Choroid plexus epithelial cell (primary cell): ENCODE results near the gene MGAT2.
"Not testable (repeated sequence)": the region's sequence is repeated elsewhere in the genome, so short reads cannot be mapped to it uniquely, and the experiment has no call there.

Experiments used
- DNase-seq: peaks from one replicate; pipeline ENCODE4 v3.0.0-alpha.2; 2010; ENCODE audit warnings: low read depth
- H3K4me3 ChIP-seq: 2 replicates; pipeline ENCODE4 v1.5.1; 2011; ENCODE audit warnings: low read depth, mild to moderate bottlenecking, control low read depth, low read length, moderate library complexity
- CTCF ChIP-seq: conservative IDR thresholded peaks from 2 replicates; pipeline ENCODE4 v1.5.1; 2011; ENCODE audit warnings: low read depth, mild to moderate bottlenecking, control low read depth, inconsistent platforms, low read length, moderate library complexity

MGAT2 gene

DNA sequence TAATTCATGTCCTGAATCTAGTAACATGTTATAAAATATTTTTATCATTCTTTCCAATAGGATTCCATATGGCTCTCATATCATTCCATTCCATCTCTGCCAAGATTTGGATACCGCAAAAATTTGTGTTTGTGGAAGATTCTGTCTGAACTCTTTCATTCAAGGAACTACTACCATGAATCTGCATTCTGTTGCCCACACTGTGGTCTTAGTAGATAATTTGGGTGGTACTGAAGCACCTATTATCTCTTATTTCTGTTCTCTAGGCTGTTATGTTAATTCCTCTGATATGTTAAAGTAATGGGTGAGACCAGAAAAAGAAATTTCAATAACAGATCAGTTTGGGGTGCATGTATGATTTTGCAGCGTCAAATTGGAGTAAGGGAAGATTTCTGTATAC, 6.4 kb upstream of the MGAT2 start:
- no peak for TF ChIP-seq CTCF
- DNase-seq: no peak
- no peak overlapping the region for H3K4me3 ChIP-seq

GRCh38 chr14:49615776-49616175, 4.8 kb upstream of the MGAT2 start:
- no peak for TF ChIP-seq CTCF
- H3K4me3 ChIP-seq: no peak overlapping the region
- DNase-seq: no peak

DNA sequence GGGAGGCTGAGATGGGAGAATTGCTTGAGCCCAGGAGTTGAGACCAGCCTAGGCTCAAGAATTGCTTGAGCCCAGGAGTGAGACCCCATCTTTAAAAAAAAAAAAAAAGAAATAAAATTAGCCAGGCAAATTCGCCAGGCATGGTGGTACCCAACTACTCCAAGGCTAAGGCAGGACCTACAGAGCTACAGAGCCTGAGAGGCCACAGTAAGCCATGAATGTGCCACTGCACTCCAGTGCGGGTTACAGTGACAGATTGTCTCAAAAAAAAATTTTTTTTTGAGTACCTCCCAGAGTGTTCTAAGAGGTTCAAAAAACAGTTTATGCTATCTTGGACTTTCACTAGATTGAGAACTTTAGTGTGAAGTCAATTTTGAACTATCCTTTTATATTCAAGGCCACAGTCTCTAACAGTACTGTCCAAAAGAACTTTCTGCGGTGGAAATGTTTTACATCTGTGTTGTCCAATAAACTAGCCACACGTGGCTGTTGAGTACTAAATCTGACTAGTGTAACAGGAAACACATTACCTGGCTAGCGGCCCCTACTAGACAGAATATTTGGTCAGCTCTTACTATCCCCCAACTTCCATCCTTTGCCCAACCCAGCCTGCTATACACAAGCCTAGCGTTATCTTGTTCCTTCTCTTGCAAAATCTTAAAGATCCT, 2.6 kb upstream of the MGAT2 start:
- no peak for DNase-seq
- TF ChIP-seq CTCF: no peak
- H3K4me3 ChIP-seq: no peak overlapping the region

DNA sequence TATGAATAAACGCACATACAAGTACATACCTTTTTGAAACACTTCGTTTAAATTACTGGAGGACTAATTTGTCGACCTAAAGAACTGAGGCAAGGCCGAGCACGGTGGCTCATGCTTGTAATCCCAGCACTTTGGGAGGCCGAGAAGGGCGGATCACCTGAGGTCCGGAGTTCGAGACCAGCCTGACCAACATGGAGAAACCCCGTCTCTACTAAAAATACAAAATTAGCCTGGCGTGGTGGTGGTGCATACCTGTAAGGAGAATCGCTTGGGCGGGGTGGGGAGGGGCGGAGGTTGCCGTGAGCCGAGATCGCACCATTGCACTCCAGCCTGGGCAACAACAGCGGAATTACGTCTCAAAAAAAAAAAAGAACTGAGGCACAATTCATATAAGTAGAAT, 1.3 kb upstream of the MGAT2 start:
- H3K4me3 ChIP-seq: peak overlapping the region; percentile 94
- DNase-seq: not testable (repeated sequence)

GRCh38 chr14:49619730-49620129, 869 bp upstream of the MGAT2 start:
- DNase-seq: no peak
- H3K4me3 ChIP-seq: peak overlapping the region; percentile 94
- no peak for TF ChIP-seq CTCF

DNA sequence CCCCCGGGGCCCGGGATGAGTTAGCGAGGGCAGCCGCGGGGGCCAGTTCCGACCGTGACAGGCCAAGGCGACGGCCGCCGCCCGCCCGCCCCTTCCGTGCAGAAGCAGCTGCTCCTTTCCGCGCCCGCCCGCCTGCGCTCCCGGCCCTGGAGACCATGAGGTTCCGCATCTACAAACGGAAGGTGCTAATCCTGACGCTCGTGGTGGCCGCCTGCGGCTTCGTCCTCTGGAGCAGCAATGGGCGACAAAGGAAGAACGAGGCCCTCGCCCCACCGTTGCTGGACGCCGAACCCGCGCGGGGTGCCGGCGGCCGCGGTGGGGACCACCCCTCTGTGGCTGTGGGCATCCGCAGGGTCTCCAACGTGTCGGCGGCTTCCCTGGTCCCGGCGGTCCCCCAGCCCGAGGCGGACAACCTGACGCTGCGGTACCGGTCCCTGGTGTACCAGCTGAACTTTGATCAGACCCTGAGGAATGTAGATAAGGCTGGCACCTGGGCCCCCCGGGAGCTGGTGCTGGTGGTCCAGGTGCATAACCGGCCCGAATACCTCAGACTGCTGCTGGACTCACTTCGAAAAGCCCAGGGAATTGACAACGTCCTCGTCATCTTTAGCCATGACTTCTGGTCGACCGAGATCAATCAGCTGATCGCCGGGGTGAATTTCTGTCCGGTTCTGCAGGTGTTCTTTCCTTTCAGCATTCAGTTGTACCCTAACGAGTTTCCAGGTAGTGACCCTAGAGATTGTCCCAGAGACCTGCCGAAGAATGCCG, 699 bp downstream of the MGAT2 start:
- DNase-seq: no peak
- TF ChIP-seq CTCF: no peak
- H3K4me3 ChIP-seq: peak overlapping the region; percentile 94

GRCh38 chr14:49622022-49622607, 1.5 kb downstream of the MGAT2 start:
- TF ChIP-seq CTCF: no peak
- DNase-seq: no peak
- H3K4me3 ChIP-seq: peak overlapping the region; percentile 94
